ENCODE results near the gene PYGO2. TPM values are rescaled to one million over a fixed set of nuclear protein-coding genes. Genes with fewer than 3 reads are reported as not detected.
A peak's percentile ranks its signal among the peaks of the same experiment; 100 is the strongest.

The PYGO2 gene
- total RNA-seq, 2 experiments from 2014 or later, result 21.2 to 21.8 TPM

DNA sequence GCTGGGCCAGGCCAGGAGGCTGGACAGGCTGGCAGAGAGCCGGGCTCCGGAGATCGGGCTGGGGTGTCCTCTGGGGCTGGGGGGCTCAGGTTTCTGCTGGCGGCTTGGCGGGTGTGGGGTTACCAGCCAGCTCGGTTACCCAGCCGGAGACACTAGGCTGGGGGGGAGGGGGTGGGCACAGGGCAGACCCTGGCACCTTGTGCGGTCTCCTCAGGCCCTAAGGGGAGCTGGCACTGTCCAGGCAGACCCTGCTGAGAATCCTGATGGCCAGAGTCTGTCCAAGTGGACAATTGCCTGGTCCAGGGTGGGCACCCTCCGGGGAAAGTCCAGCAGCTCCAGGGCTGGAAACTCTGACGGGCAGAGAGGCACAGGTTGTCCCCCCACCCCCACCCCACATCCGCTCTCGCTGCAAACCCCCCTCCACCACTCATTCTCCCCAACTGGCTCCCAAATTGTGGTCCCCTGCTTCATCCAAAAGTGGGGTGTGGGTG lies 47.7 kb upstream of the PYGO2 start:
- Mint-ChIP-seq H3K9me3 (no peaks in the 10 kb centered on the region), H3K36me3 (ENCODE audit: low read depth) (peaks cover 3% of the 10 kb centered on the region), H3K4me3 (peak overlapping the region; percentile 31), H3K27ac (peak overlapping the region; percentile 50), H3K4me1 (ENCODE audit: low read depth) (peaks cover 77% of the 10 kb centered on the region), H3K27me3 (no peaks in the 10 kb centered on the region)
- ChIA-PET POLR2A (interaction anchor here (0.6 to 4.0 kb wide), 3 partner anchors 7 to 22 kb away, joined by 3 to 24 read pairs (median 5); no protein-coding TSS in a partner anchor), CTCF (interaction anchor here (0.8 to 1.2 kb wide), 2 partner anchors 15 to 48 kb away, joined by 3 to 4 read pairs; partner anchors contain the start of gene PYGO2)
- ATAC-seq, result no peak
- TF ChIP-seq, protein P1, sequence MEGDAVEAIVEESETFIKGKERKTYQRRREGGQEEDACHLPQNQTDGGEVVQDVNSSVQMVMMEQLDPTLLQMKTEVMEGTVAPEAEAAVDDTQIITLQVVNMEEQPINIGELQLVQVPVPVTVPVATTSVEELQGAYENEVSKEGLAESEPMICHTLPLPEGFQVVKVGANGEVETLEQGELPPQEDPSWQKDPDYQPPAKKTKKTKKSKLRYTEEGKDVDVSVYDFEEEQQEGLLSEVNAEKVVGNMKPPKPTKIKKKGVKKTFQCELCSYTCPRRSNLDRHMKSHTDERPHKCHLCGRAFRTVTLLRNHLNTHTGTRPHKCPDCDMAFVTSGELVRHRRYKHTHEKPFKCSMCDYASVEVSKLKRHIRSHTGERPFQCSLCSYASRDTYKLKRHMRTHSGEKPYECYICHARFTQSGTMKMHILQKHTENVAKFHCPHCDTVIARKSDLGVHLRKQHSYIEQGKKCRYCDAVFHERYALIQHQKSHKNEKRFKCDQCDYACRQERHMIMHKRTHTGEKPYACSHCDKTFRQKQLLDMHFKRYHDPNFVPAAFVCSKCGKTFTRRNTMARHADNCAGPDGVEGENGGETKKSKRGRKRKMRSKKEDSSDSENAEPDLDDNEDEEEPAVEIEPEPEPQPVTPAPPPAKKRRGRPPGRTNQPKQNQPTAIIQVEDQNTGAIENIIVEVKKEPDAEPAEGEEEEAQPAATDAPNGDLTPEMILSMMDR (IDR thresholded peaks at IDR 0.05), result no peak
- intact Hi-C loops (cut with micrococcal nuclease), result no loop called here
- DNase-seq, result no peak

DNA sequence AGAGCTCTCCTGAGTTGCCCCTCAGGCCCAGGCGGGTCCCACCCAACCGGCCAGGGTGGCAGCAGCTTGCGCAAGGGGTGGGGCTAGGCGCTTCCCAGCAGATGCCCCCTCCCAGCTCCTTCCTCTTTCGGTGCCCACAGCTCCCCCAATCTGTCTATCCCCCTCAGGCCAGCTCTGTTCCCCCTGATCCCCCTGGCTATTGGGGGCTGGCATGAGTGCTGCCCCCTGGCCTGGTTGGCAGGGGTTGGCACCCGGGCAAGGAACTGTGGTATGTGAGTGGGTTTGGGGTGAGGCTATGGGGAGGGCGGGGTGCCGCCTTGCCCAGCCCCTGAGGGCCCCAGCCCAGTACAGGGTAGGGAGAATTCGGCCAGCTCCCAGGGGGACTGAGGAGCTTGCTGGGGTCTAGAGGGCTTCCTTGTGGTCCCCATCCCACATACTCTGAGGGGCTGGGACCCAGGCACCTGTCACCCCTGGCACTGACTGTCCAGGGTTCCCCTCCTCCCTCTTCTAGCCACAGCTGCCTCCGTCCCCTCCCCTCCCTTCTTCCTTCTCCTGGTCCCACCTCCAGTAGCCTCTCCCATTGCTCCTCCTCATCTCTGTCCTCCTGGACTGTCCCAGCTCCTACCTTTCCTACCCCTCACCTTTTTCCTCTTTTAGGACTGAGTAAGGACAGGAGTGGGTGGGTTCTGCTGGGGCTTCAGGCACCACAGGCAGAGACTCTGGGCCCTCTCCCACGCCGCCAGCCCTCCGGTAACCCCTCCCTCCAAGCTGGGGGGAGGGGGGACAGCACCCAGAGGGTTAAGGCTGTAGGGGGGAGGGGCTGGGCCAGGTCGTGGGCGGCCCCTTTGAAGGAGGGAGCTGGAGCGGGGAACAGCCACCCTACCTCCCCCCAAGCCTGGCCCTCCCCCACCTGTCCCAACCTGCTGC lies 46.7 kb upstream of the PYGO2 start:
- peaks cover 76% of the 10 kb centered on the region for H3K4me1 Mint-ChIP-seq (ENCODE audit: low read depth)
- intact Hi-C loops (cut with micrococcal nuclease), result no loop called here
- TF ChIP-seq, protein P1 (IDR thresholded peaks at IDR 0.05), result no peak
- ATAC-seq (no peak), DNase-seq (no peak)
- H3K4me3 Mint-ChIP-seq, result no peak overlapping the region
- ChIA-PET CTCF (interaction anchor here (0.8 to 1.5 kb wide), 5 partner anchors 9 to 47 kb away, joined by 3 to 17 read pairs (median 4); partner anchors contain the start of genes ADAM15 and PYGO2), POLR2A (interaction anchor here (0.6 to 4.0 kb wide), 5 partner anchors 8 to 46 kb away, joined by 3 to 24 read pairs (median 3); partner anchors contain the start of gene PYGO2)
- H3K9me3 Mint-ChIP-seq, result no peaks in the 10 kb centered on the region
- H3K27me3 Mint-ChIP-seq, result no peaks in the 10 kb centered on the region
- no peak overlapping the region for H3K27ac Mint-ChIP-seq
- H3K36me3 Mint-ChIP-seq (ENCODE audit: low read depth), result peaks cover 5% of the 10 kb centered on the region

DNA sequence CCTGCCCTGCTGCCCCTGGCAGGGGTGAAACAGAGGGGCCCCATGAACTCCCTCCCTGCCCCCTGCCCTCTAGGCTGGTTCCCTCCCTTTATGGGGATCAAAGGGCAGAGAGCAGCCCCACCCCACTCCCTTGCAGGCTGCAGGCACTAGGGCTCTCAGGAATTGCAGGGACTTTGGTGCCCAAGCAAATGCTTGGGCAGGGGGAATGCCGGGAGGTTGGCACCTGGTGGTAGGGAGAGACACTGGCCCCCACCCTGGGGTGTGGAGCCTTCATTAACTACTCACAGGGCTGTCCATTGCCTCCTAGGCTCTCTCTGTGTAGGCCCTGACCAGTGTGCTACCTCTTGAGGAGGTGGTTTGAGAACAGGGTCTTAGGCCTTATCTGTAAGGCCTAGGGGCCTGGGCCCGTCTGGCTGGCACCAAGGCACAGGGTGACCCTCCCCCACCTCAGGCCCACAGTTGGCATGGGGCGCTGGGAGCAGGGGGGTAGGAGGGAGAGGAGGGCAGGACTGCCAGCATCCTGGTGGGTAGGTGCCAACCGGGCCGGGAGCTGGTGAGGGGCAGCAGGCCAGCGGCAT lies 45.8 kb upstream of the PYGO2 start:
- CTCF ChIA-PET, result interaction anchor here (0.9 to 1.8 kb wide), 4 partner anchors 10 to 78 kb away, joined by 3 to 17 read pairs (median 8); partner anchors contain the start of gene ADAM15
- H3K4me1 Mint-ChIP-seq (ENCODE audit: low read depth), result peaks cover 67% of the 10 kb centered on the region
- peaks cover 5% of the 10 kb centered on the region for H3K36me3 Mint-ChIP-seq (ENCODE audit: low read depth)
- H3K27ac Mint-ChIP-seq, result no peak overlapping the region
- no peak overlapping the region for H3K4me3 Mint-ChIP-seq
- TF ChIP-seq, protein P1 (IDR thresholded peaks at IDR 0.05), result no peak
- intact Hi-C loops (cut with micrococcal nuclease), result no loop called here
- ATAC-seq (no peak), DNase-seq (no peak)
- no peaks in the 10 kb centered on the region for H3K9me3 Mint-ChIP-seq
- POLR2A ChIA-PET, result interaction anchor here (0.7 to 4.0 kb wide), 5 partner anchors 7 to 45 kb away, joined by 3 to 24 read pairs (median 3); partner anchors contain the start of gene PYGO2
- H3K27me3 Mint-ChIP-seq, result no peaks in the 10 kb centered on the region

DNA sequence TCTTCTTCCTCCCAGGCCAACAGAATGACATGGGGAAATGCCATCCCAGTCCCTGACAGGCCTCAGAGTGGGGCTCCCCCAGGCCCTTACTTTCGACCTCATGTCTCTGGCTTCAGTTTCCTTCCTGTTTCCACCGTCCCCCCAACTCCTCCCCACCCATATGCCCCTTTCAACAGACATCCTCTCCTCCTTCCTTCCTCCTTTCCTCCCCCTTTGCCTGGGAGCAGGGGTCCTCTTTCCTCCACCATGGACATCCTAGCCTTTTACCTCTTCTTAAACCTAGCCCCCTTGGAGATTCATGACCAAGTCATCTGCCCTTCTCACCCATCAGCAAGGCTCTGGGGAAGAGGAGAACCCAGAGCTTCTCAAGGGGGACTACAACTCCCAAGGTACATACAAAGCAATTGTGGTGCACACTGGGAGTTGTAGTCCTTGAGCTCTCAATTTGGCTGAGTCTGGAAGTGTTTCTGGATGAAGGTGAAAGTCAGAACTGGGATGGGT lies 45.1 kb upstream of the PYGO2 start:
- Mint-ChIP-seq H3K27ac (peak overlapping the region; percentile 92), H3K4me3 (peak overlapping the region; percentile 52), H3K4me1 (ENCODE audit: low read depth) (peaks cover 63% of the 10 kb centered on the region), H3K27me3 (no peaks in the 10 kb centered on the region), H3K36me3 (ENCODE audit: low read depth) (peaks cover 5% of the 10 kb centered on the region), H3K9me3 (no peaks in the 10 kb centered on the region)
- ChIA-PET CTCF (interaction anchor here (0.8 to 1.8 kb wide), 4 partner anchors 10 to 79 kb away, joined by 3 to 12 read pairs (median 4); partner anchors contain the start of genes FLAD1 and PYGO2), POLR2A (interaction anchor here (0.6 to 4.0 kb wide), 3 partner anchors 10 to 30 kb away, joined by 3 to 24 read pairs (median 3); no protein-coding TSS in a partner anchor)
- ATAC-seq (peak; percentile 54), DNase-seq (peak; percentile 77)
- intact Hi-C loops (cut with micrococcal nuclease), result no loop called here
- TF ChIP-seq, protein P1 (IDR thresholded peaks at IDR 0.05), result no peak
